Measurements from ENCODE around the gene DISC1.

Gene DISC1

GRCh38 chr1:232005300-232005699 is 378.7 kb downstream of the DISC1 start:
- no peak for DNase-seq (ENCODE audit: low read depth)

GRCh38 chr1:232009741-232010140 is 383.2 kb downstream of the DISC1 start:
- no peak for DNase-seq (ENCODE audit: low read depth)

DNA sequence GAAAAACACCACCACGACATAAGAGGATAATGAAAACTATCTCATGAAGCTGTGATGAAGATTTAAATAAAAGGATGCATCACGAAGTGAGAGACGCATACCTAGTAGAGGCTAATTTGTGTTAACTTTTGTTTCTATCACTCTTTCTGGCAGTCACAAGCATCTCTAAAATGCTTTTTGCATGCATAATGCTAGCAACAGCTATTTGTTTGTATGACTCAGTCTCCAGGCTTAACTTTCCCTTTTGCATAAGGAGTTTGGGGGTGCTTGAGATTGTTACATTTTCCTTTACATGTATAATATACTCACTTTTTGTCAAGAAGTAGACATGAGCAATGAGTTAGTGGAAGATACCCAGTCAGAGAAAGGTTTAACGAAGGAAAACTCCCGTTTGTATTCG is 385.4 kb downstream of the DISC1 start:
- DNase-seq (ENCODE audit: low read depth) = no peak

GRCh38 chr1:232012773-232013386 is 386.3 kb downstream of the DISC1 start:
- no peak for DNase-seq (ENCODE audit: low read depth)

DNA sequence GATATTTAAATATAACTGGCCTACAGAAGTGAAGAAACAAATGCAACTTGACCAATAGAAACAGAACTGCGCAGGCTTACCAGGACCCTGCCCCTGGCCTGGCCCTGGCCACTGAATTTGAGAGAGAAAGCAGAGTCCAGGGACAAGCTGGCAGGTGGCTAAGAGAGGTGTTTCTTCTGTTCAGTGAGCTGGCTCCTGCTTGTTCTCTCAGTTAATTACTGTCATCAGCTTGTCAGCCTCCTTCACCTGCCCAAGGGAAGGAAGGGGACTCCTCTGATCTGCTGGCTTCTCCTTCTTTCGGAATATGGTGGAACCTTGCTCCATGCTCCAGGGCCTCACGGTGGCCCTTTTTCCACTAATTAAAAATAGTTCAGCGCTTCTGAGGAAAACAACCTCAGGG is 388.4 kb downstream of the DISC1 start:
- DNase-seq (ENCODE audit: low read depth) = no peak

GRCh38 chr1:232016616-232017015 is 390.0 kb downstream of the DISC1 start:
- no peak for DNase-seq (ENCODE audit: low read depth)

DNA sequence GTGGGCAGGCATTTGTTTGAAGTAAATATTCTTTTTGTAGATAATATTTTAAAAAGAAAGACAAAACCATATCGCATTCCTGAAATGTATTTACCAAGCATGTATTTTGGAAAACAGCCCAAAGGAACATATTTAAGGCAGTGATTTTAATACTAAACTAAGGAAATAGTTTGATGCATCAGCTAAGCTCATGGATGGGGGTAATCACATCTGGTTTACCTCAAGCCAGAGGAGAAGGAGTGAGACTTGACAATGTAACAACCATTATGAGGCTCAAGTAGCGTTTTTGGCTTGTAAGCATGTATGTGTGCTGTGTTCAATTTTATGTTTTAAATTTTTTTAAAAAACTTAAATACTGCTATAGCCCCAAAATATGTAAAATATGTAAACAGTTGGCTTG is 390.5 kb downstream of the DISC1 start:
- no peak for DNase-seq (ENCODE audit: low read depth)

GRCh38 chr1:232017759-232018158 is 391.2 kb downstream of the DISC1 start:
- no peak for DNase-seq (ENCODE audit: low read depth)

- no peak for DNase-seq (ENCODE audit: low read depth)
Measured at GRCh38 chr1:232018231-232019025, 391.8 kb downstream of the DISC1 start.

GRCh38 chr1:232019026-232019340 is 392.4 kb downstream of the DISC1 start:
- no peak for DNase-seq (ENCODE audit: low read depth)

- no peak for DNase-seq (ENCODE audit: low read depth)
Measured at GRCh38 chr1:232020352-232020751, 393.8 kb downstream of the DISC1 start.

- DNase-seq (ENCODE audit: low read depth) = no peak
Measured at GRCh38 chr1:232029315-232029714, 402.7 kb downstream of the DISC1 start.

- DNase-seq (ENCODE audit: low read depth) = no peak
Measured at GRCh38 chr1:232031156-232031555, 404.6 kb downstream of the DISC1 start.

DNA sequence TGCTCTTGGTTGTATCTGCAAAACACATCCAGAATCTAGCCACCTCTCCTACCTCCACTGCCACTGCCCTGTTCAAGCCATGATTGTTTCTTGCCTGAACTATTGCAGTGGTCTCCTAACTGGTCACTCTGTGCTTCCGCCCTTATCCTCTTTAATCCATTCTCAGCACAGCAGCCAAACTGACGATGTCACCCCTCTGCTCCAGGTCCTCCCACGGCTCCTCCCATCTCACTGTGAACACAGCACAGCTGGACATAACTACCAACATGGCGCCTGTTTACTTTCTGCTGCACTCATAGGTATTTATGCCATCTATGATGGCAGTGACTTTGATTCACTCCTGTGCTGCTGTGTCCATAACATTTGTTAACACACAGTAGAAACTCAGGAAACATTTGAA is 406.7 kb downstream of the DISC1 start:
- no peak for DNase-seq (ENCODE audit: low read depth)

- no peak for DNase-seq (ENCODE audit: low read depth)
Measured at GRCh38 chr1:232034556-232034955, 408.0 kb downstream of the DISC1 start.

DNA sequence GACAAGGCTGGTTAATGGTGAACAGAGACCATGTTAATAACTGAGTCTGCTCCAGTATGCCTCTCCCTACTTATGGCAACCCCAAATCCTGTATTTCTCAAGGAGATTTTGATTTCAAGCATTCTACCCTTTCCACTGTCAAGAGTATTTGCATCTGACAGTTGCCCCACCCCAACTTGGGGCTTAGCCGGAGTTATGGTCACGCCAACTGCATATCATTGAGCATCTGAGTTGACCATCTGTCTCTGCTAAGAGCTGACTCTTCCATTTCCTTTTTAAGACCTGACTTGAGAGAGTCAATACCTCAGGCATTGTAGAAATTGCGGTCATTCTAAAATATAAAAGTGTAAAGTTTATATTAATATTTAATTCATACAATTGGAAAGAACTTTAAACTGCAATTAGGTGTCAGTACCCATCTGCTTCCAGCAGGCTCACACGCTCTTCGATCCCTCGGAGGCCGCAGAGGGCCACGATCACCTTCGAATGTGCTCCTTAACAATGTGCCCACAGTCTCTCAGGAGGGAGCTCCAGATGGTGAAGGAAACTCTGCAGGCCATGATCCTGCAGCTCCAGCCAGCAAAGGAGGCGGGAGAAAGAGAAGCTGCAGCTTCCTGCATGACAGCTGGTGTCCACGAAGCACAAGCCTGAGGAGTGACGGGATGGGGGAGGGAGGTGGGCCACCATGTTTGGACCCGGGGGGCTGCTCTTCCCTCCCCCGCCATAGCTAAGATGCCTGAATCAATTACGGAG is 409.8 kb downstream of the DISC1 start:
- DNase-seq (ENCODE audit: low read depth) = no peak

GRCh38 chr1:232037774-232038388 is 411.3 kb downstream of the DISC1 start:
- DNase-seq (ENCODE audit: low read depth) = no peak

DNA sequence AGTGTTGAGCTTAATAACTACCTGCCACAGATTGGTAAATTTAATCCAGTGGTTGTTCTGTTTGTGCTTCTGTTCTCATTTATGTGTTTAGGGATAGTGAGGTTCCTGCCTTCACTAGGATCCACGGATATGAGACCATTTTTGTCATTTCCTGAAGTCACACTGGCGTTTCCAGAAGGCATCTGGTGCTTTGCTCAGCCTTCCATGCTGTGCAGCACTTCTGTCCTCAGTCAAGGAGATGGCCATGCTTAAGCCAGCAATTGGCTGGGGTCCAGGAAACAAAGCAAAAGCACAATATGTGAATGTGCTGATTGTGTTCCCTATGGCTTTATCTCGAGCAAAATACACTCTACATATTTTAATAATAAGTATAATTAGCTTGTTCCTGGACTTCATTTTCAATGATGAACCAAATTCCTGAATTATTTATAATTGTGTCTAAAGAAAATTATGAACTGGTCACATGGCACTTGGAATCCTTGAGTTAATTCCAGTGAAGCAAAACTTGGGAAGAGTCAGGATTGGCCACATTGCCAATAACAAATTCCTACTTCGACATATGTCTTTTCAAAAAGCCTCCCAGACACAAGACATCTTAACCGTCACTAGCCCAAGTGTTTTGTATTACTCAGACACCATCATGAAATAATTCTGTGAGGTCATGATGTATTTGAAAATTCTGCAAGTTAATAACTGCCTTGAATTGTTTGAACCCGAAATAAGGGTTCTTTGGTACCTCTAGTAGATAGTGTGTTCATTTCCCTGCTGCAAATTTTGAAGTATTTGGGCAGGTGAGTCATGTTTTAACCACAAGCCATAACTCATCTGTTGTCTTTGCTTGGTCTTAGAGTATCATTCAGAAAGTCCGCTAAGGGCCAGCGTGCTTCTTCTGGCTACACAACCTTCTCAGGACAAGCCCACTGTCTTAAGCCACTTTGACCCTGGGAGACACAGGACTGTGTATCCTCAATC is 412.4 kb downstream of the DISC1 start:
- DNase-seq (ENCODE audit: low read depth) = no peak

GRCh38 chr1:232040260-232040659 is 413.7 kb downstream of the DISC1 start:
- DNase-seq (ENCODE audit: low read depth) = no peak

- DNase-seq (ENCODE audit: low read depth) = no peak
Measured at GRCh38 chr1:232044728-232045127, 418.1 kb downstream of the DISC1 start.

DNA sequence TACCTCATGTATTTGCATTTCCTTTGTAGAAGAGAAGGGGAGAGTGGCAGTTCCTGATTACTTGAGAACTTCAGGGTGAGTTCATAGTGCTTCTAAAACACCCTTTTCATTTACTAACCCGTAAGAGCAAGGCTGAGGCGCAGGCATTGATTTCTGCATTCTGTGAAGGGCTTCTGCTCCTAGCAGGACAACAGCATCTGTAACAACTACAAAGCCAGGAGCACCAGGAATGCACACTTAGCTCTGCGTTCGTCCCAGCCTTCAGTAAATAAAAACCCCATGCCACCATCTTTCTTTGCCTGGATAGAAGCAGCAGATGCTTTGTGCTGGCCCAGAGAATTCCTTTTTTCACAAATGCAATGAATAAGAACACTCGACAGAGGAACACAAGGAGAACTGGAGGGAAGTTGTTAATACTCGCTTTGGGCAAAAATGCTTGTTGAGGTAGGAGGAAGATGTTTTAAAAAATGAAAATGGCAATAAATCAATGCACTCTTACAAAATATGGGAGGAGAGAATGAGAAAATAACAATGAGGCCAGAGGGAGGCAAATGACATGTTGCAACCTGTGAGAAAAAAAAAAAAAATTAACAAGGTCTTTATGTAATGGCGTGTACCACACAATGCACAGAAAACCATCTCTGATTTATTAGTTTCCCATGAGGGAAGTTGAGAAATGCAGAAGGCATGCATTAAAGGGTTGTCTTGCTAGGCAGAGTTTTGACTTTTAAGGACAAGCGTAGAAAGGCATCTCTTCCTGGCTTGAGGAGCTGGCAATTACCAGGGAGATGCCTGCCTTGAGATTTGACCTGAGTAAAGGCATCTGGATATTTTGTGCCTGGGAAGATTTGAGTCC is 418.8 kb downstream of the DISC1 start:
- DNase-seq (ENCODE audit: low read depth) = no peak
